ENCODE results near the gene PHETA1. TPM values are rescaled to one million over a fixed set of nuclear protein-coding genes. Genes with fewer than 3 reads are reported as not detected.

Gene PHETA1
- total RNA-seq, 4 donors from 2014 or later = 6.3 to 16.0 (median 8.2) TPM

DNA sequence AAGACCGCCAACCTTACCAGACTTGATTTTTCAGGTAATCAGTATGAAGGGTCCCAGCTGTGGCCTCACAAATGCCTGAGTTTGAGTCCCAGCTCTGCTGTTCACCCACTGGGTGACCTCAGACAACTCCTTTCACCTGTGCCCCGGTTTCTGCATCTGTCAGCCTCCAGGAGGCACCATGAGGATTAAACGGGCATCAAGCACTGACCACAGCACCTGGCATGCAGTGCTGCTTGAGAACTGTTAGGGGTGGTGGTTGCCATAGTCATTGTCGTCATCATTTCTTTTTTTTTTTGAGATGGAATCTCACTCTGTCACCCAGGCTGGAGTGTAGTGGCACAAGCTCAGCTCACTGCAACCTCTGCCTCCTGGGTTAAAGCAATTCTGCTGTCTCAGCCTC is 57.9 kb downstream of the PHETA1 start:
- no peak for ATAC-seq
- peaks cover 0 to 15% (median 0%) of the 10 kb centered on the region in 3 donors for H3K9me3 ChIP-seq
- H3K4me1 ChIP-seq = no peaks in the 10 kb centered on the region
- H3K36me3 ChIP-seq = no peaks in the 10 kb centered on the region
- WGBS, 2 donors (ENCODE audit: low coverage in 1 of 2) = 59 to 72% methylated on average over 3 to 4 of the region's 4 CpGs
- H3K27ac ChIP-seq = no peak overlapping the region
- peaks cover 43% of the 10 kb centered on the region for H3K27me3 ChIP-seq
- TF ChIP-seq EP300 (IDR thresholded peaks at IDR 0.05) (no peak), POLR2A (IDR thresholded peaks at IDR 0.05) (no peak), POLR2AphosphoS5 (IDR thresholded peaks at IDR 0.05) (no peak)
- TF ChIP-seq, protein P1, sequence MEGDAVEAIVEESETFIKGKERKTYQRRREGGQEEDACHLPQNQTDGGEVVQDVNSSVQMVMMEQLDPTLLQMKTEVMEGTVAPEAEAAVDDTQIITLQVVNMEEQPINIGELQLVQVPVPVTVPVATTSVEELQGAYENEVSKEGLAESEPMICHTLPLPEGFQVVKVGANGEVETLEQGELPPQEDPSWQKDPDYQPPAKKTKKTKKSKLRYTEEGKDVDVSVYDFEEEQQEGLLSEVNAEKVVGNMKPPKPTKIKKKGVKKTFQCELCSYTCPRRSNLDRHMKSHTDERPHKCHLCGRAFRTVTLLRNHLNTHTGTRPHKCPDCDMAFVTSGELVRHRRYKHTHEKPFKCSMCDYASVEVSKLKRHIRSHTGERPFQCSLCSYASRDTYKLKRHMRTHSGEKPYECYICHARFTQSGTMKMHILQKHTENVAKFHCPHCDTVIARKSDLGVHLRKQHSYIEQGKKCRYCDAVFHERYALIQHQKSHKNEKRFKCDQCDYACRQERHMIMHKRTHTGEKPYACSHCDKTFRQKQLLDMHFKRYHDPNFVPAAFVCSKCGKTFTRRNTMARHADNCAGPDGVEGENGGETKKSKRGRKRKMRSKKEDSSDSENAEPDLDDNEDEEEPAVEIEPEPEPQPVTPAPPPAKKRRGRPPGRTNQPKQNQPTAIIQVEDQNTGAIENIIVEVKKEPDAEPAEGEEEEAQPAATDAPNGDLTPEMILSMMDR (IDR thresholded peaks at IDR 0.05) = no peak
- H3K4me3 ChIP-seq = no peak overlapping the region

Small RNAs within 50 kb of the gene (small RNA-seq; reads per million reads assigned to genes)
- 0 reads per million in 4 donors for gene RNA5SP373

Other genes starting within 250 kb of the PHETA1 start
- 10 to 100 TPM; 17.0 to 33.1 (median 23.3) TPM for gene SH2B3, start 36.8 kb upstream of the PHETA1 start, total RNA-seq
- 10 to 100 TPM; 40.9 to 93.4 (median 50.1) TPM for gene ATXN2, start 230.2 kb upstream of the PHETA1 start, total RNA-seq